H9 (cell line): ENCODE measurements around the gene IFT172. TPM values are rescaled to one million over a fixed set of nuclear protein-coding genes. Genes with fewer than 3 reads are reported as not detected.

ENCODE experiments used
- DNase-seq: peaks from one replicate; pipeline ENCODE4 v3.0.0-alpha.2; 2017
- H2AFZ ChIP-seq: one replicate; pipeline ENCODE4 v1.6.1; 2013; ENCODE audit warnings: mild to moderate bottlenecking, low read length, control low read depth, moderate library complexity
- H2AK5ac ChIP-seq: 2 replicates; pipeline ENCODE4 v1.6.1; 2013; ENCODE audit warnings: low read length, control low read depth, mixed read lengths; ENCODE audit not compliant: insufficient read length
- H2BK120ac ChIP-seq: one replicate; pipeline ENCODE4 v1.6.1; 2013; ENCODE audit warnings: low read depth, mild to moderate bottlenecking, low read length, control low read depth, inconsistent platforms; ENCODE audit not compliant: poor library complexity, severe bottlenecking
- H2BK12ac ChIP-seq: 2 replicates; pipeline ENCODE4 v1.6.1; 2013; ENCODE audit warnings: low read length, control low read depth, mixed read lengths, low read depth; ENCODE audit not compliant: insufficient read length
- H2BK15ac ChIP-seq: 2 replicates; pipeline ENCODE4 v1.6.1; 2013; ENCODE audit warnings: low read depth, low read length, control low read depth
- H2BK20ac ChIP-seq: one replicate; pipeline ENCODE4 v1.6.1; 2013; ENCODE audit warnings: low read depth, mild to moderate bottlenecking, low read length, control low read depth, inconsistent platforms; ENCODE audit not compliant: poor library complexity, severe bottlenecking
- H2BK5ac ChIP-seq: 2 replicates; pipeline ENCODE4 v1.6.1; 2013; ENCODE audit warnings: low read length, control low read depth, mixed read lengths; ENCODE audit not compliant: insufficient read length
- H3K14ac ChIP-seq: 2 replicates; pipeline ENCODE4 v1.6.1; 2013; ENCODE audit warnings: low read length, control low read depth; ENCODE audit not compliant: insufficient read depth
- H3K18ac ChIP-seq: 2 replicates; pipeline ENCODE4 v1.6.1; 2013; ENCODE audit warnings: low read depth, mild to moderate bottlenecking, mixed read lengths, low read length, control low read depth; ENCODE audit not compliant: insufficient read length
- H3K23ac ChIP-seq: 2 replicates; pipeline ENCODE4 v1.6.1; 2013; ENCODE audit warnings: low read length, control low read depth, mixed read lengths, low read depth; ENCODE audit not compliant: insufficient read length
- H3K23me2 ChIP-seq: 2 replicates; pipeline ENCODE4 v1.6.1; 2013; ENCODE audit warnings: low read depth, mild to moderate bottlenecking, mixed read lengths, low read length, control low read depth; ENCODE audit not compliant: insufficient read length, poor library complexity, severe bottlenecking
- H3K27ac ChIP-seq: 2 replicates; pipeline ENCODE4 v1.5.1; 2013; ENCODE audit warnings: low read length, control low read depth, mixed read lengths, low read depth; ENCODE audit not compliant: insufficient read length
- H3K27me3 ChIP-seq: 2 replicates; pipeline ENCODE4 v1.6.1; 2013; ENCODE audit warnings: low read length, control low read depth, inconsistent platforms; ENCODE audit not compliant: insufficient read depth
- H3K4ac ChIP-seq: 2 replicates; pipeline ENCODE4 v1.6.1; 2013; ENCODE audit warnings: low read depth, mild to moderate bottlenecking, control low read depth, inconsistent platforms, low read length, moderate library complexity
- H3K4me1 ChIP-seq: 2 replicates; pipeline ENCODE4 v1.6.1; 2013; ENCODE audit warnings: low read length, control low read depth, inconsistent platforms; ENCODE audit not compliant: insufficient read depth
- H3K4me2 ChIP-seq: 2 replicates; pipeline ENCODE4 v1.6.1; 2013; ENCODE audit warnings: low read length, control low read depth, mixed read lengths; ENCODE audit not compliant: insufficient read length, insufficient read depth
- H3K56ac ChIP-seq: 2 replicates; pipeline ENCODE4 v1.6.1; 2013; ENCODE audit warnings: low read depth, mild to moderate bottlenecking, mixed read lengths, low read length, control low read depth; ENCODE audit not compliant: insufficient read length
- H3K79me1 ChIP-seq: 2 replicates; pipeline ENCODE4 v1.6.1; 2013; ENCODE audit warnings: low read depth, mild to moderate bottlenecking, moderate library complexity, low read length, control low read depth, inconsistent platforms; ENCODE audit not compliant: insufficient read depth, poor library complexity, severe bottlenecking
- H3K79me2 ChIP-seq: 2 replicates; pipeline ENCODE4 v1.6.1; 2013; ENCODE audit warnings: low read length, control low read depth, inconsistent platforms; ENCODE audit not compliant: insufficient read depth
- H3K9ac ChIP-seq: 2 replicates; pipeline ENCODE4 v1.6.1; 2013; ENCODE audit warnings: low read length, control low read depth, mixed read lengths; ENCODE audit not compliant: insufficient read length; ENCODE audit errors: extremely low read depth
- H3K9me3 ChIP-seq: one replicate; pipeline ENCODE4 v1.6.1; 2013; ENCODE audit warnings: low read depth, low read length, inconsistent platforms; ENCODE audit not compliant: control insufficient read depth
- H3T11ph ChIP-seq: one replicate; pipeline ENCODE4 v1.6.1; 2013; ENCODE audit warnings: mild to moderate bottlenecking, low read length, control low read depth, inconsistent platforms
- H4K20me1 ChIP-seq: one replicate; pipeline ENCODE4 v1.6.1; 2013; ENCODE audit not compliant: control insufficient read depth, insufficient read length, insufficient read depth
- H4K5ac ChIP-seq: 2 replicates; pipeline ENCODE4 v1.6.1; 2013; ENCODE audit warnings: low read depth, mild to moderate bottlenecking, mixed read lengths, low read length, control low read depth; ENCODE audit not compliant: insufficient read length
- H4K8ac ChIP-seq: replicated peaks from 2 replicates; pipeline ENCODE4 v1.6.1; 2013; ENCODE audit warnings: low read length, control low read depth, mixed read lengths, low read depth; ENCODE audit not compliant: insufficient read length
- H4K91ac ChIP-seq: 2 replicates; pipeline ENCODE4 v1.6.1; 2013; ENCODE audit warnings: low read depth, mild to moderate bottlenecking, moderate library complexity, mixed read lengths, low read length, control low read depth; ENCODE audit not compliant: insufficient read length
- H3K27ac Mint-ChIP-seq, 3 experiments: 2 replicates in 2 of 3; 3 replicates in 1 of 3; pipeline ENCODE4 v1.8.0; 2020 to 2021; ENCODE audit warnings: mixed read lengths in 3 of 3, mild to moderate bottlenecking in 1 of 3, moderate library complexity in 1 of 3
- H3K27me3 Mint-ChIP-seq: 2 replicates; pipeline ENCODE4 v1.8.0; 2021; ENCODE audit warnings: low read depth, mild to moderate bottlenecking, moderate library complexity, mixed read lengths
- H3K36me3 Mint-ChIP-seq, 3 experiments: 2 replicates in 2 of 3; 3 replicates in 1 of 3; pipeline ENCODE4 v1.8.0; 2020 to 2021; ENCODE audit warnings: low read depth in 3 of 3, mixed read lengths in 3 of 3; ENCODE audit not compliant: insufficient read depth in 1 of 3
- H3K4me1 Mint-ChIP-seq, 2 experiments: 2 replicates each; pipeline ENCODE4 v1.8.0; 2020; ENCODE audit warnings: mixed read lengths in 2 of 2
- H3K4me3 Mint-ChIP-seq, 2 experiments: 2 replicates in 1 of 2; 3 replicates in 1 of 2; pipeline ENCODE4 v1.8.0; 2020 to 2021; ENCODE audit warnings: mild to moderate bottlenecking in 2 of 2, mixed read lengths in 2 of 2, moderate library complexity in 1 of 2
- H3K9me3 Mint-ChIP-seq, 2 experiments: 2 replicates in 1 of 2; 3 replicates in 1 of 2; pipeline ENCODE4 v1.8.0; 2020; ENCODE audit warnings: mild to moderate bottlenecking in 2 of 2, mixed read lengths in 2 of 2, moderate library complexity in 1 of 2
- WGBS: extraction: QIAGEN DNeasy Blood & Tissue Kit; methylation state at CpG from one replicate; pipeline ENCODE4 v1.1.7; 2013; ENCODE audit warnings: missing lambda C conversion rate, low lambda C conversion rate, mixed read lengths; ENCODE audit not compliant: insufficient read length; ENCODE audit errors: extremely low coverage; 5-methylcytosine and 5-hydroxymethylcytosine counted together
- total RNA-seq: library from RNA; stranded (reverse); gene quantifications from 2 replicates; pipeline ENCODE4 v1.2.1, GENCODE V29; 2021
- TF ChIP-seq, protein P1 (sequence below): fragments of 200-600 bp; sonication (generic); conservative IDR thresholded peaks from 3 replicates; pipeline ENCODE4 v1.8.0; 2021; ENCODE audit warnings: antibody characterized with exemption, mild to moderate bottlenecking

The IFT172 gene
- total RNA-seq, 1 experiment from 2014 or later, result 15.5 TPM

DNA sequence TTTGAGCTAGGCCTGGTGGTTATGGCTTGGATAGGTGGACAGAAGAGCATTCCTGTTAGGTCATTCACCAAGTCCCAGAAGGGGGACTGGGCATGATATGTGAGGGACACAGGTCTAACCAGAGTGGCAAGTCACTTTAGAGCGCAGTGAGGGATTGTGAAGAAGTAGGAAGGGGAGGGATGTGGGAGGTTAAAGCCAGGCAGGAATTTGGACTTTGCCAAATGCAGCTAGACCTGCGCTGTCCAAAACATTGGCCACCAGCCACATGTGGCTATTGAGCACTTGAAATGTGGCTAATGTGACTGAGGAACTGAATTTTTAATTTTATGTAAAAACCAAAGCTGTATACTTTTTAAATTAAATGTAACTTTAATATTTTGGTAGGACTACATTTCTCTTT is 30.8 kb upstream of the IFT172 start:
- Histone ChIP-seq H2BK12ac (no peak overlapping the region), H2BK120ac (no peak overlapping the region), H3K27me3 (no peaks in the 10 kb centered on the region), H3K27ac (no peak overlapping the region), H4K91ac (no peak overlapping the region), H4K20me1 (no peaks in the 10 kb centered on the region), H3K4me2 (no peak overlapping the region), H4K5ac (no peak overlapping the region), H2AK5ac (no peak overlapping the region), H3K4me1 (no peaks in the 10 kb centered on the region), H2BK20ac (no peak overlapping the region), H4K8ac (peak overlapping the region; percentile 87), H3K4ac (no peak overlapping the region), H2BK5ac (no peak overlapping the region), H3T11ph (no peak overlapping the region), H3K14ac (no peak overlapping the region), H3K23me2 (no peaks in the 10 kb centered on the region), H2AFZ (no peak overlapping the region), H3K9me3 (no peaks in the 10 kb centered on the region), H3K79me1 (no peaks in the 10 kb centered on the region), H3K23ac (no peak overlapping the region), H3K79me2 (no peaks in the 10 kb centered on the region), H3K9ac (no peak overlapping the region), H3K56ac (no peak overlapping the region), H3K18ac (no peak overlapping the region), H2BK15ac (no peak overlapping the region)
- WGBS, result no CpG with 5 or more reads among the region's 2 CpGs
- Mint-ChIP-seq H3K4me1 (0 out of 4 replicates have a peak, but pooled peaks cover 0 to 2% of the 10 kb centered on the region in 2 experiments), H3K4me3 (no peak overlapping the region), H3K36me3 (no peaks in the 10 kb centered on the region), H3K27me3 (peaks cover 9% of the 10 kb centered on the region), H3K9me3 (no peaks in the 10 kb centered on the region), H3K27ac (no peak overlapping the region)
- TF ChIP-seq, protein P1, sequence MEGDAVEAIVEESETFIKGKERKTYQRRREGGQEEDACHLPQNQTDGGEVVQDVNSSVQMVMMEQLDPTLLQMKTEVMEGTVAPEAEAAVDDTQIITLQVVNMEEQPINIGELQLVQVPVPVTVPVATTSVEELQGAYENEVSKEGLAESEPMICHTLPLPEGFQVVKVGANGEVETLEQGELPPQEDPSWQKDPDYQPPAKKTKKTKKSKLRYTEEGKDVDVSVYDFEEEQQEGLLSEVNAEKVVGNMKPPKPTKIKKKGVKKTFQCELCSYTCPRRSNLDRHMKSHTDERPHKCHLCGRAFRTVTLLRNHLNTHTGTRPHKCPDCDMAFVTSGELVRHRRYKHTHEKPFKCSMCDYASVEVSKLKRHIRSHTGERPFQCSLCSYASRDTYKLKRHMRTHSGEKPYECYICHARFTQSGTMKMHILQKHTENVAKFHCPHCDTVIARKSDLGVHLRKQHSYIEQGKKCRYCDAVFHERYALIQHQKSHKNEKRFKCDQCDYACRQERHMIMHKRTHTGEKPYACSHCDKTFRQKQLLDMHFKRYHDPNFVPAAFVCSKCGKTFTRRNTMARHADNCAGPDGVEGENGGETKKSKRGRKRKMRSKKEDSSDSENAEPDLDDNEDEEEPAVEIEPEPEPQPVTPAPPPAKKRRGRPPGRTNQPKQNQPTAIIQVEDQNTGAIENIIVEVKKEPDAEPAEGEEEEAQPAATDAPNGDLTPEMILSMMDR, result no peak
- no peak for DNase-seq
